Mesenchymal stem cell (in vitro differentiated cells and primary cell): Measurements from ENCODE around the gene SF3B6.

Experiments
- DNase-seq: peaks from one replicate; pipeline ENCODE4 v3.0.0-alpha.2; 2013
- H2AFZ ChIP-seq: one replicate; pipeline ENCODE4 v1.6.1; 2013; ENCODE audit warnings: low read depth, mild to moderate bottlenecking, control low read depth, inconsistent platforms, low read length, moderate library complexity
- H2AK5ac ChIP-seq: 2 replicates; pipeline ENCODE4 v1.6.1; 2013; ENCODE audit warnings: low read length, moderate library complexity, mild to moderate bottlenecking, inconsistent platforms; ENCODE audit not compliant: severe bottlenecking
- H2BK120ac ChIP-seq: one replicate; pipeline ENCODE4 v1.6.1; 2013; ENCODE audit warnings: low read depth, mild to moderate bottlenecking, inconsistent platforms, low read length, moderate library complexity
- H2BK12ac ChIP-seq, 2 experiments: one replicate each; pipeline ENCODE4 v1.6.1; 2013; ENCODE audit warnings: inconsistent platforms in 2 of 2, low read length in 2 of 2, mild to moderate bottlenecking in 2 of 2, moderate library complexity in 2 of 2, control low read depth in 1 of 2
- H2BK15ac ChIP-seq: one replicate; pipeline ENCODE4 v1.6.1; 2013; ENCODE audit warnings: mild to moderate bottlenecking, low read depth, inconsistent platforms; ENCODE audit not compliant: poor library complexity, severe bottlenecking
- H2BK5ac ChIP-seq: 2 replicates; pipeline ENCODE4 v1.6.1; 2013; ENCODE audit warnings: low read depth, mild to moderate bottlenecking, low read length, control low read depth, inconsistent platforms; ENCODE audit not compliant: poor library complexity, severe bottlenecking
- H3K14ac ChIP-seq, 2 experiments: one replicate each; pipeline ENCODE4 v1.6.1; 2013; ENCODE audit warnings: inconsistent platforms in 2 of 2, low read length in 2 of 2, control low read depth in 1 of 2, mild to moderate bottlenecking in 1 of 2, moderate library complexity in 1 of 2
- H3K18ac ChIP-seq, 2 experiments: one replicate each; pipeline ENCODE4 v1.6.1; 2013; ENCODE audit warnings: inconsistent platforms in 2 of 2, low read length in 2 of 2, control low read depth in 1 of 2, low read depth in 1 of 2, mild to moderate bottlenecking in 1 of 2
- H3K23ac ChIP-seq, 2 experiments: one replicate each; pipeline ENCODE4 v1.6.1; 2013; ENCODE audit warnings: inconsistent platforms in 2 of 2, low read length in 2 of 2, mild to moderate bottlenecking in 2 of 2, moderate library complexity in 2 of 2, control low read depth in 1 of 2
- H3K27ac ChIP-seq: 2 replicates; pipeline ENCODE4 v1.5.1; 2013; ENCODE audit warnings: mild to moderate bottlenecking, moderate library complexity, low read length, control low read depth, inconsistent platforms; ENCODE audit not compliant: poor library complexity, severe bottlenecking
- H3K27me3 ChIP-seq, 2 experiments: 2 replicates each; pipeline versions ENCODE4 v1.6.1 to v1.7.0; 2013; ENCODE audit warnings: low read length in 2 of 2, mild to moderate bottlenecking in 2 of 2, moderate library complexity in 2 of 2, control low read depth in 1 of 2, inconsistent platforms in 1 of 2; ENCODE audit not compliant: control insufficient read depth in 1 of 2, insufficient read depth in 1 of 2
- H3K36me3 ChIP-seq, 2 experiments: 2 replicates each; pipeline versions ENCODE4 v1.6.1 to v1.7.0; 2013; ENCODE audit warnings: low read length in 2 of 2, control low read depth in 1 of 2, inconsistent platforms in 1 of 2, low read depth in 1 of 2, mild to moderate bottlenecking in 1 of 2; ENCODE audit not compliant: insufficient read depth in 2 of 2, control insufficient read depth in 1 of 2
- H3K4ac ChIP-seq, 2 experiments: one replicate each; pipeline ENCODE4 v1.6.1; 2013; ENCODE audit warnings: inconsistent platforms in 2 of 2, low read length in 2 of 2, mild to moderate bottlenecking in 2 of 2, moderate library complexity in 2 of 2, control low read depth in 1 of 2, low read depth in 1 of 2
- H3K4me1 ChIP-seq: 2 replicates; pipeline ENCODE4 v1.6.1; 2013; ENCODE audit warnings: low read depth, low read length, control low read depth; ENCODE audit not compliant: control insufficient read depth, insufficient read depth
- H3K4me2 ChIP-seq: 2 replicates; pipeline ENCODE4 v1.6.1; 2013; ENCODE audit warnings: low read length, mild to moderate bottlenecking, inconsistent platforms; ENCODE audit not compliant: poor library complexity, severe bottlenecking
- H3K4me3 ChIP-seq, 2 experiments: 2 replicates each; pipeline versions ENCODE4 v1.5.1 to v1.7.0; 2013; ENCODE audit warnings: low read length in 2 of 2, mild to moderate bottlenecking in 2 of 2, control low read depth in 1 of 2, low read depth in 1 of 2; ENCODE audit not compliant: insufficient read depth in 1 of 2
- H3K79me1 ChIP-seq: replicated peaks from 2 replicates; pipeline ENCODE4 v1.6.1; 2013; ENCODE audit warnings: mild to moderate bottlenecking, control low read depth, low read length, inconsistent platforms; ENCODE audit not compliant: poor library complexity, severe bottlenecking
- H3K9ac ChIP-seq: 2 replicates; pipeline ENCODE4 v1.7.0; 2013; ENCODE audit warnings: mild to moderate bottlenecking, low read length, moderate library complexity
- H3K9me3 ChIP-seq: 2 replicates; pipeline ENCODE4 v1.7.0; 2013; ENCODE audit warnings: mild to moderate bottlenecking, low read length; ENCODE audit not compliant: control insufficient read depth
- H4K8ac ChIP-seq: one replicate; pipeline ENCODE4 v1.6.1; 2013; ENCODE audit warnings: inconsistent platforms, mild to moderate bottlenecking, low read length, moderate library complexity
- H4K91ac ChIP-seq: one replicate; pipeline ENCODE4 v1.6.1; 2013; ENCODE audit warnings: mild to moderate bottlenecking, low read length, inconsistent platforms
- WGBS: methylation state at CpG from one replicate; pipeline ENCODE4 v1.1.7; 2013; ENCODE audit warnings: mixed read lengths; 5-methylcytosine and 5-hydroxymethylcytosine counted together

The SF3B6 gene

GRCh38 chr2:24086241-24086640 lies 10.1 kb upstream of the SF3B6 start:
- H3K79me1 ChIP-seq: peaks cover 21% of the 10 kb centered on the region
- no peak overlapping the region for H2BK15ac ChIP-seq
- H2BK12ac ChIP-seq: no peak overlapping the region
- H3K4me3 ChIP-seq: no peak overlapping the region
- no peaks in the 10 kb centered on the region for H3K27me3 ChIP-seq
- H3K27ac ChIP-seq: no peak overlapping the region
- H3K14ac ChIP-seq: no peak overlapping the region
- H2AK5ac ChIP-seq: no peak overlapping the region
- peaks cover 17 to 18% of the 10 kb centered on the region in 2 experiments for H3K36me3 ChIP-seq
- no peak overlapping the region for H2BK120ac ChIP-seq
- H3K4me2 ChIP-seq: no peak overlapping the region
- H3K23ac ChIP-seq: no peak overlapping the region
- no peaks in the 10 kb centered on the region for H3K9me3 ChIP-seq
- H3K4me1 ChIP-seq: peaks cover 7% of the 10 kb centered on the region
- no peak for DNase-seq
- no peak overlapping the region for H3K9ac ChIP-seq
- H4K91ac ChIP-seq: no peak overlapping the region
- no peak overlapping the region for H4K8ac ChIP-seq
- no peak overlapping the region for H2BK5ac ChIP-seq
- H2AFZ ChIP-seq: no peak overlapping the region
- no peak overlapping the region for H3K18ac ChIP-seq
- no CpG with 5 or more reads among the region's 1 CpG for WGBS
- H3K4ac ChIP-seq: no peak overlapping the region

- Histone ChIP-seq H2BK5ac (no peak overlapping the region), H2BK12ac (no peak overlapping the region), H3K9ac (peak overlapping the region; percentile 95), H2BK120ac (peak overlapping the region; percentile 29), H4K8ac (peak overlapping the region; percentile 83), H3K79me1 (peaks cover 28% of the 10 kb centered on the region), H3K23ac (no peak overlapping the region), H2AFZ (peak overlapping the region; percentile 69), H3K4me3 (peak overlapping the region; percentile 52 to 93), H3K4me2 (peak overlapping the region; percentile 49), H3K27me3 (no peaks in the 10 kb centered on the region), H3K4me1 (peaks cover 7% of the 10 kb centered on the region), H3K18ac (peak overlapping the region in 1 of 2 experiments; percentile 71), H3K9me3 (no peaks in the 10 kb centered on the region), H2AK5ac (no peak overlapping the region), H2BK15ac (no peak overlapping the region), H3K27ac (peak overlapping the region; percentile 93), H3K4ac (peak overlapping the region in 1 of 2 experiments; percentile 70), H4K91ac (peak overlapping the region; percentile 19), H3K14ac (peak overlapping the region in 1 of 2 experiments; percentile 31), H3K36me3 (peaks cover 22 to 27% of the 10 kb centered on the region in 2 experiments)
- no peak for DNase-seq
- whole genome bisulfite sequencing: 34% methylated on average over 11 of the region's 11 CpGs
Measured at GRCh38 chr2:24085200-24085489, 9.0 kb upstream of the SF3B6 start.

- peak; percentile 93 for DNase-seq
Measured at GRCh38 chr2:24084386-24085199, 8.5 kb upstream of the SF3B6 start, which contains the start of gene TP53I3. Gene TP53I3 (minus strand): TSS chr2:24084834. CDS start chr2:24084326, 508 bp downstream.

More at GRCh38 chr2:24084386-24085199, 8.5 kb upstream of the SF3B6 start, which contains the start of gene TP53I3:
- Histone ChIP-seq H3K4me3 (peak within 1 kb of the TSS; percentile 71 to 93), H3K27me3 (no peaks in the 10 kb centered on the region), H2BK5ac (peak within 1 kb of the TSS; percentile 78), H3K36me3 (peaks cover 22 to 31% of the 10 kb centered on the region in 2 experiments), H3K4me2 (peak within 1 kb of the TSS; percentile 61), H3K23ac (peak within 1 kb of the TSS in 1 of 2 experiments; percentile 32), H3K9ac (peak within 1 kb of the TSS; percentile 95), H3K79me1 (peaks cover 28% of the 10 kb centered on the region), H3K4me1 (peaks cover 7% of the 10 kb centered on the region), H2AFZ (peak within 1 kb of the TSS; percentile 92), H4K91ac (peak within 1 kb of the TSS; percentile 95), H2BK120ac (peak within 1 kb of the TSS; percentile 86), H3K14ac (peak within 1 kb of the TSS in 1 of 2 experiments; percentile 69), H3K9me3 (no peaks in the 10 kb centered on the region), H3K18ac (peak within 1 kb of the TSS; percentile 94 to 97), H3K4ac (peak within 1 kb of the TSS; percentile 70 to 84), H2AK5ac (peak within 1 kb of the TSS; percentile 83), H2BK12ac (peak within 1 kb of the TSS; percentile 51 to 75), H3K27ac (peak within 1 kb of the TSS; percentile 94), H4K8ac (peak within 1 kb of the TSS; percentile 96), H2BK15ac (peak within 1 kb of the TSS; percentile 88)
- under 1% methylated on average over 41 of the region's 44 CpGs for WGBS
